HG03108 (cell line): ENCODE data around the gene CRB1.

Source experiments
- ATAC-seq: cut with Tn5 transposase; IDR thresholded peaks from one replicate; pipeline ENCODE4 v1.9.1; 2021; ENCODE audit warnings: moderate library complexity; ENCODE audit not compliant: unreplicated experiment

The CRB1 gene

GRCh38 chr1:197519741-197520334 lies 251.8 kb downstream of the CRB1 start:
- ATAC-seq = no peak

GRCh38 chr1:197521118-197521739 lies 253.2 kb downstream of the CRB1 start:
- ATAC-seq = no peak

GRCh38 chr1:197526736-197527371 lies 258.8 kb downstream of the CRB1 start:
- no peak for ATAC-seq
